ENCODE data around the gene ST3GAL5. TPM values are rescaled to one million over a fixed set of nuclear protein-coding genes. Genes with fewer than 3 reads are reported as not detected.

ST3GAL5 gene
- total and polyA plus RNA-seq, 12 donors, result 25.6 to 172 (median 85.6) TPM

GRCh38 chr2:85838641-85839040, 50.1 kb downstream of the ST3GAL5 start:
- no peaks in the 10 kb centered on the region for H3K27me3 ChIP-seq
- TF ChIP-seq CTCF (IDR thresholded peaks at IDR 0.05), result no peak
- TF ChIP-seq POLR2A (IDR thresholded peaks at IDR 0.05), result no peak
- no peak overlapping the region for H3K27ac ChIP-seq
- no peaks in the 10 kb centered on the region for H3K4me1 ChIP-seq (replicated peaks in 1 of 2)
- intact Hi-C loops (cut with DNase I), result no loop called here
- no peaks in the 10 kb centered on the region for H3K9me3 ChIP-seq (replicated peaks in 1 of 3)
- no peak overlapping the region for H3K4me3 ChIP-seq
- 89 to 94% (median 92%) methylated on average over 6 of the region's 6 CpGs for WGBS, 4 donors
- no peak for DNase-seq
- peaks cover 0 to 36% of the 10 kb centered on the region in 2 donors for H3K36me3 ChIP-seq (replicated peaks in 1 of 2)

GRCh38 chr2:85838181-85838580, 50.6 kb downstream of the ST3GAL5 start:
- no peak overlapping the region for H3K27ac ChIP-seq
- no peaks in the 10 kb centered on the region for H3K27me3 ChIP-seq
- no peak overlapping the region for H3K4me3 ChIP-seq
- no peaks in the 10 kb centered on the region for H3K4me1 ChIP-seq (replicated peaks in 1 of 2)
- H3K36me3 ChIP-seq (replicated peaks in 1 of 2), result peaks cover 0 to 32% of the 10 kb centered on the region in 2 donors
- WGBS, 4 donors, result 83 to 97% (median 88%) methylated on average over 4 of the region's 4 CpGs
- TF ChIP-seq CTCF (IDR thresholded peaks at IDR 0.05) (no peak), POLR2A (IDR thresholded peaks at IDR 0.05) (no peak)
- DNase-seq, result no peak
- intact Hi-C loops (cut with DNase I), result no loop called here
- H3K9me3 ChIP-seq (replicated peaks in 1 of 3), result no peaks in the 10 kb centered on the region

- TF ChIP-seq POLR2A (IDR thresholded peaks at IDR 0.05) (no peak), CTCF (IDR thresholded peaks at IDR 0.05) (no peak)
- peaks cover 0 to 2% of the 10 kb centered on the region in 2 donors for H3K36me3 ChIP-seq (replicated peaks in 1 of 2)
- no peak overlapping the region for H3K27ac ChIP-seq
- H3K9me3 ChIP-seq (replicated peaks in 1 of 3), result no peaks in the 10 kb centered on the region
- no peaks in the 10 kb centered on the region for H3K4me1 ChIP-seq (replicated peaks in 1 of 2)
- no peak overlapping the region for H3K4me3 ChIP-seq
- DNase-seq, result no peak
- intact Hi-C loops (cut with DNase I), result no loop called here
- H3K27me3 ChIP-seq, result no peaks in the 10 kb centered on the region
These were observed 54.3 kb downstream of the ST3GAL5 start for GRCh38 chr2:85834466-85834865.

- H3K4me1 ChIP-seq (replicated peaks in 1 of 2), result peaks cover 0 to 3% of the 10 kb centered on the region in 2 donors
- 84 to 96% (median 87%) methylated on average over 2 of the region's 2 CpGs for WGBS, 4 donors
- H3K4me3 ChIP-seq, result no peak overlapping the region
- intact Hi-C loops (cut with DNase I), result no loop called here
- no peaks in the 10 kb centered on the region for H3K9me3 ChIP-seq (replicated peaks in 1 of 3)
- no peak for DNase-seq
- TF ChIP-seq POLR2A (IDR thresholded peaks at IDR 0.05) (no peak), CTCF (IDR thresholded peaks at IDR 0.05) (no peak)
- H3K36me3 ChIP-seq (replicated peaks in 1 of 2), result no peaks in the 10 kb centered on the region
- no peak overlapping the region for H3K27ac ChIP-seq
- H3K27me3 ChIP-seq, result no peaks in the 10 kb centered on the region
These were observed 57.1 kb downstream of the ST3GAL5 start for GRCh38 chr2:85831735-85832134.

Data from adrenal gland (tissue), 12 donors.